ENCODE measurements around the gene MRFAP1.

The MRFAP1 gene

GRCh38 chr4:6627832-6628231 lies 12.7 kb upstream of the MRFAP1 start:
- TF ChIP-seq CTCF (IDR thresholded peaks at IDR 0.05): no peak

GRCh38 chr4:6632125-6632524 lies 8.4 kb upstream of the MRFAP1 start:
- TF ChIP-seq CTCF (IDR thresholded peaks at IDR 0.05): no peak

GRCh38 chr4:6633091-6633906 lies 7.2 kb upstream of the MRFAP1 start:
- no peak for TF ChIP-seq CTCF (IDR thresholded peaks at IDR 0.05)

GRCh38 chr4:6634746-6635145 lies 5.7 kb upstream of the MRFAP1 start:
- TF ChIP-seq CTCF (IDR thresholded peaks at IDR 0.05): no peak

- no peak for TF ChIP-seq CTCF (IDR thresholded peaks at IDR 0.05)
Measured at GRCh38 chr4:6639137-6639680, 1.3 kb upstream of the MRFAP1 start.

- no peak for TF ChIP-seq CTCF (IDR thresholded peaks at IDR 0.05)
Measured at GRCh38 chr4:6641164-6641970, 882 bp downstream of the MRFAP1 start.

- no peak for TF ChIP-seq CTCF (IDR thresholded peaks at IDR 0.05)
Measured at GRCh38 chr4:6641971-6642320, 1.5 kb downstream of the MRFAP1 start.

Data from LNCAP (cell line).